Measurements from ENCODE around the gene SCGB1D4. TPM values are rescaled to one million over a fixed set of nuclear protein-coding genes. Genes with fewer than 3 reads are reported as not detected.

SCGB1D4 gene
- polyA plus RNA-seq, 6 donors from 2014 or later, result not detected

- H3K27ac Mint-ChIP-seq, result no peak overlapping the region
- no peak overlapping the region for H3K4me3 Mint-ChIP-seq
- H3K9me3 Mint-ChIP-seq, result peaks cover 0 to 4% (median 0%) of the 10 kb centered on the region in 7 donors
- peaks cover 0 to 4% of the 10 kb centered on the region in 2 donors for H3K36me3 Mint-ChIP-seq
- no peak for DNase-seq
- peaks cover 30 to 58% (median 33%) of the 10 kb centered on the region in 3 donors for H3K27me3 Mint-ChIP-seq
- no peaks in the 10 kb centered on the region for H3K4me1 Mint-ChIP-seq
- no peak for ATAC-seq (ENCODE audit: low read depth in 2 of 2)
Measured at GRCh38 chr11:62267050-62267449, 31.8 kb downstream of the SCGB1D4 start.

- Mint-ChIP-seq H3K4me3 (no peak overlapping the region), H3K4me1 (no peaks in the 10 kb centered on the region), H3K27me3 (peaks cover 29 to 56% (median 33%) of the 10 kb centered on the region in 3 donors), H3K36me3 (peaks cover 0 to 4% of the 10 kb centered on the region in 2 donors), H3K27ac (no peak overlapping the region), H3K9me3 (peaks cover 0 to 4% (median 0%) of the 10 kb centered on the region in 7 donors)
- ATAC-seq (ENCODE audit: low read depth in 2 of 2), result no peak
- DNase-seq, result no peak
Measured at GRCh38 chr11:62266558-62266957, 32.3 kb downstream of the SCGB1D4 start.

- ATAC-seq (ENCODE audit: low read depth in 2 of 2), result no peak
- H3K9me3 Mint-ChIP-seq, result peaks cover 0 to 4% (median 0%) of the 10 kb centered on the region in 7 donors
- DNase-seq, result no peak
- peaks cover 32 to 60% (median 32%) of the 10 kb centered on the region in 3 donors for H3K27me3 Mint-ChIP-seq
- no peak overlapping the region for H3K27ac Mint-ChIP-seq
- H3K36me3 Mint-ChIP-seq, result peaks cover 0 to 4% of the 10 kb centered on the region in 2 donors
- H3K4me1 Mint-ChIP-seq, result no peaks in the 10 kb centered on the region
- no peak overlapping the region for H3K4me3 Mint-ChIP-seq
Measured at GRCh38 chr11:62264004-62264403, 34.9 kb downstream of the SCGB1D4 start.

- no peak for DNase-seq
- H3K36me3 Mint-ChIP-seq, result peaks cover 0 to 4% of the 10 kb centered on the region in 2 donors
Measured at GRCh38 chr11:62260261-62260953, 38.5 kb downstream of the SCGB1D4 start.

GRCh38 chr11:62256281-62256680, 42.6 kb downstream of the SCGB1D4 start:
- H3K36me3 Mint-ChIP-seq, result peaks cover 11% of the 10 kb centered on the region in 2 donors
- DNase-seq (no peak), ATAC-seq (ENCODE audit: low read depth in 2 of 2) (no peak)
- H3K4me1 Mint-ChIP-seq, result no peaks in the 10 kb centered on the region
- H3K27ac Mint-ChIP-seq, result no peak overlapping the region
- peaks cover 23 to 49% (median 37%) of the 10 kb centered on the region in 3 donors for H3K27me3 Mint-ChIP-seq
- no peak overlapping the region for H3K4me3 Mint-ChIP-seq
- H3K9me3 Mint-ChIP-seq, result peaks cover 8 to 51% (median 37%) of the 10 kb centered on the region in 7 donors

More at GRCh38 chr11:62260261-62260953, 38.5 kb downstream of the SCGB1D4 start:
- no peaks in the 10 kb centered on the region for H3K4me1 Mint-ChIP-seq
- no peak overlapping the region for H3K4me3 Mint-ChIP-seq
- no peak for ATAC-seq (ENCODE audit: low read depth in 2 of 2)
- H3K27me3 Mint-ChIP-seq, result peaks cover 34 to 68% (median 52%) of the 10 kb centered on the region in 3 donors
- H3K27ac Mint-ChIP-seq, result no peak overlapping the region
- peaks cover 0 to 13% (median 5%) of the 10 kb centered on the region in 7 donors for H3K9me3 Mint-ChIP-seq

GRCh38 chr11:62253999-62254542, 44.8 kb downstream of the SCGB1D4 start:
- ATAC-seq (ENCODE audit: low read depth in 2 of 2) (no peak), DNase-seq (no peak)
- no peaks in the 10 kb centered on the region for H3K4me1 Mint-ChIP-seq
- peaks cover 24 to 33% of the 10 kb centered on the region in 2 donors for H3K36me3 Mint-ChIP-seq
- H3K27ac Mint-ChIP-seq, result no peak overlapping the region
- peaks cover 21 to 52% (median 37%) of the 10 kb centered on the region in 3 donors for H3K27me3 Mint-ChIP-seq
- H3K4me3 Mint-ChIP-seq, result no peak overlapping the region
- H3K9me3 Mint-ChIP-seq, result peaks cover 23 to 73% (median 58%) of the 10 kb centered on the region in 7 donors

GRCh38 chr11:62251698-62252097, 47.2 kb downstream of the SCGB1D4 start:
- ATAC-seq (ENCODE audit: low read depth in 2 of 2), result no peak

More at GRCh38 chr11:62251698-62252097, 47.2 kb downstream of the SCGB1D4 start:
- H3K27me3 Mint-ChIP-seq, result peaks cover 14 to 47% (median 36%) of the 10 kb centered on the region in 3 donors
- no peak overlapping the region for H3K4me3 Mint-ChIP-seq
- H3K27ac Mint-ChIP-seq, result no peak overlapping the region
- peaks cover 24 to 33% of the 10 kb centered on the region in 2 donors for H3K36me3 Mint-ChIP-seq
- no peaks in the 10 kb centered on the region for H3K4me1 Mint-ChIP-seq
- DNase-seq, result no peak
- peaks cover 20 to 85% (median 58%) of the 10 kb centered on the region in 7 donors for H3K9me3 Mint-ChIP-seq

Other genes with a start within 250 kb of the SCGB1D4 start
- 1 to 10 TPM in 5 of 6 donors, not detected in 1; 1.3 to 2.8 (median 2.0) TPM for gene INCENP, start 175.1 kb downstream of the SCGB1D4 start, polyA plus RNA-seq (ENCODE audit: low read depth in 6 of 6)
- not detected for gene SCGB1D1, start 108.9 kb downstream of the SCGB1D4 start, polyA plus RNA-seq (ENCODE audit: low read depth in 6 of 6)
- gene SCGB2A1, start 90.4 kb downstream of the SCGB1D4 start, polyA plus RNA-seq (ENCODE audit: low read depth in 6 of 6), result not detected
- not detected for gene SCGB1D2, start 56.8 kb downstream of the SCGB1D4 start, polyA plus RNA-seq (ENCODE audit: low read depth in 6 of 6)
- gene SCGB2A2, start 28.9 kb downstream of the SCGB1D4 start, polyA plus RNA-seq (ENCODE audit: low read depth in 6 of 6), result not detected
- 1 to 10 TPM in 4 of 6 donors, under 1 TPM in 1, not detected in 1; 0.57 to 3.1 (median 1.2) TPM for gene ASRGL1, start 38.4 kb upstream of the SCGB1D4 start, polyA plus RNA-seq (ENCODE audit: low read depth in 6 of 6)
- gene SCGB1A1, start 120.0 kb upstream of the SCGB1D4 start, polyA plus RNA-seq (ENCODE audit: low read depth in 6 of 6), result not detected
- 10 to 100 TPM in 5 of 6 donors, 1 to 10 TPM in 1; 2.0 to 45.3 (median 15.9) TPM for gene AHNAK, start 247.7 kb upstream of the SCGB1D4 start, polyA plus RNA-seq (ENCODE audit: low read depth in 6 of 6)

All from naive B cell (primary cell).